Measurements from ENCODE around the gene MRRF.
"Not testable (repeated sequence)": the region's sequence is repeated elsewhere in the genome, so short reads cannot be mapped to it uniquely, and the experiment has no call there.

The MRRF gene

GRCh38 chr9:122320413-122320881 is 55.8 kb downstream of the MRRF start:
- no peak for DNase-seq (ENCODE audit: low read depth, low spot score)
- H3K4me3 ChIP-seq (ENCODE audit: low read length) = no peak overlapping the region

DNA sequence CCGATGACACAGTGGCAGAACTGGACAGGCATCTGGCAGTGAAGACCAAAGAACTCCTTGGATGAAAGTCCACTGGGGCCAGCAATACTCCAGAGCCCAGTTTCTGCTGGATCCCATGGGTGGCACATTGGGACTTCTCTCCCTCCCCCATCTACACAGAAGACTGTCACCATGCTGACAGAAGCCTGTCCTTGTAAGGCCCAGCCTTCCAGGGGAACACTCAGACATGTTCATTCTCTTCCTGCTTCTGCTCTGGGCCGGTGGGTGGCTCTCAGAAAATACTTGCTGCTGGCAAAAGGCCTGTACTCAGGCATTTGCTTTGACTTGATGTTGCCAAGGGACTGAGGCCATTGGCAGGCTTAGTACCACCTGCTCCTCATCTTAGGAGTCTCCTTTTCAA is 57.9 kb downstream of the MRRF start:
- DNase-seq (ENCODE audit: low read depth, low spot score) = no peak
- no peak overlapping the region for H3K4me3 ChIP-seq (ENCODE audit: low read length)

GRCh38 chr9:122324665-122325064 is 60.0 kb downstream of the MRRF start:
- DNase-seq (ENCODE audit: low read depth, low spot score); H3K4me3 ChIP-seq (ENCODE audit: low read length): not testable (repeated sequence)

DNA sequence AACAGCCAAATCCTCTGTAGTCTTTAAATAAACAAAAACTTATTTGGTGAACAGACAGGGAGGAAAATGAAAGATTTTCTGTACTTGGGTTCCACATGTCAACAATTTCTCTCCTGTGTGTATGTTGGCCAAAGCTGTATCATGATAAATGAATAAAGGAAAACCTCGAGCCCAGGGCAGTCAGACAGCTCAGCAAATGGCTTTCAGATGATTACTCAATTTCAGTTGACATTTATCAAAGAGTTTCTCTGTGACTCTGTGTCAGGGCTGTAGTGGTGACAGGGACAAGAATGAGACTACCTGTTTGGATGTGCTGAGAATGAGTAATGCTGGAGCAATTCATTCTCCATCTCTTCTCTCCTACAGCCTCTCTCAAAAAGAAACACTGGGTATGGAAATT is 60.4 kb downstream of the MRRF start:
- H3K4me3 ChIP-seq (ENCODE audit: low read length) = no peak overlapping the region
- DNase-seq (ENCODE audit: low read depth, low spot score) = no peak

DNA sequence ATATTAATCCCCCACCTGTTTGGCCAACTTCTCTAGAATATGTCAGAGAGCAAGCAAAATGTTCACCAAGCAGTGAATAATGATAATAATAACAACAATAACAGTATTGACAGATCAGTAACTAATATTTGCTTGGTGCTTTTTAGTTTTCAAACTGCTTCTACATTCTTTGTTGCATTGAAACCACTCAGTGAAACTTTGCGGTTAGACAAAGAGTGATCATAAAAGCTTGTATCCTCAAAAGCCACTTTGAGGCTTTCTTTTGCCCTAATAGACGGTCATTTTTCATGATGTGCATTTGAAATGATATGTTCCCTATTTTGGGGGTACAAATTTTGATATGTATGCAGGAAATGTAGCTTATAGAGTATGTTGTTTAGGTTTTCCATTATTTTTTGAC is 62.5 kb downstream of the MRRF start:
- DNase-seq (ENCODE audit: low read depth, low spot score) = no peak
- no peak overlapping the region for H3K4me3 ChIP-seq (ENCODE audit: low read length)

DNA sequence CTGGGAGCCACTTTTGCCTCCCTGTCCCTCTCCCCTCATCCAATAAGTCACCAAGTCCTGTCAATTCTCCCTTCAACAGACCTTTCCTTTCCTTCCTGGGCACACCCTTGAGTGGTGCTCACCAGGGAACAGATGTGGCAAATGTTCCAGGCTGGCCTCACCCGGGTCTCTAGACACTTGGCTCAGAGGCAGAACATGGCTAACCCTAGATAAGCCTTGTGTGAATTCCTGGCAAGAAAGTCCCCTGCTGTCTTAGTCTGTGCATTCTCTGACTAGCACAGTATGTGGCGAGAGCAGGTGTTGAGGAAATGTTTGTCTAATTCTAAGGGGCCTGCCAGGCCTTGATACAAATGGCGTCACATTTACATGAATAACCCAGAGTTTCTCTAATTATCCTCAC is 64.9 kb downstream of the MRRF start:
- no peak overlapping the region for H3K4me3 ChIP-seq (ENCODE audit: low read length)
- no peak for DNase-seq (ENCODE audit: low read depth, low spot score)

GRCh38 chr9:122330466-122330865 is 65.8 kb downstream of the MRRF start:
- H3K4me3 ChIP-seq (ENCODE audit: low read length); DNase-seq (ENCODE audit: low read depth, low spot score): not testable (repeated sequence)

GRCh38 chr9:122331523-122331927 is 66.8 kb downstream of the MRRF start:
- DNase-seq (ENCODE audit: low read depth, low spot score) = no peak
- H3K4me3 ChIP-seq (ENCODE audit: low read length) = no peak overlapping the region

GRCh38 chr9:122332083-122332482 is 67.4 kb downstream of the MRRF start:
- H3K4me3 ChIP-seq (ENCODE audit: low read length) = no peak overlapping the region
- no peak for DNase-seq (ENCODE audit: low read depth, low spot score)

DNA sequence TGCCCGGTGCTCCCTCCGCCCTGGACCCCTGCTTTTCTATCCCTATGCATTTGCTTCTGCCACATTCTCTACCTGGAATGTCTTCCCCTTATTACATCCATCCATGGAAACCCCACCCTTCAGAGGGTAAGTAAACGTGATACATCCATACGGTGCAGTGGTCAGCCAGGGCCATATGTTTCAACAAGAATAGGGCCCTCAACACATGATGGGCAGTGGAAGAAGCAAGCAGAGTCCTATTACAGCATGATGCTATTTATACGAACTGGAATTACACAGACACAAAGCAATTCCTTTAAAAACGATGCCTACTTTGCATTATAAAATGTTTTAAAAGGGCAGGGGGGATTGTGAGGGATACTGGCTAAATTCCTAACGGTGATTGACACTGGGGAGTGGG is 68.0 kb downstream of the MRRF start:
- no peak for DNase-seq (ENCODE audit: low read depth, low spot score)
- no peak overlapping the region for H3K4me3 ChIP-seq (ENCODE audit: low read length)

DNA sequence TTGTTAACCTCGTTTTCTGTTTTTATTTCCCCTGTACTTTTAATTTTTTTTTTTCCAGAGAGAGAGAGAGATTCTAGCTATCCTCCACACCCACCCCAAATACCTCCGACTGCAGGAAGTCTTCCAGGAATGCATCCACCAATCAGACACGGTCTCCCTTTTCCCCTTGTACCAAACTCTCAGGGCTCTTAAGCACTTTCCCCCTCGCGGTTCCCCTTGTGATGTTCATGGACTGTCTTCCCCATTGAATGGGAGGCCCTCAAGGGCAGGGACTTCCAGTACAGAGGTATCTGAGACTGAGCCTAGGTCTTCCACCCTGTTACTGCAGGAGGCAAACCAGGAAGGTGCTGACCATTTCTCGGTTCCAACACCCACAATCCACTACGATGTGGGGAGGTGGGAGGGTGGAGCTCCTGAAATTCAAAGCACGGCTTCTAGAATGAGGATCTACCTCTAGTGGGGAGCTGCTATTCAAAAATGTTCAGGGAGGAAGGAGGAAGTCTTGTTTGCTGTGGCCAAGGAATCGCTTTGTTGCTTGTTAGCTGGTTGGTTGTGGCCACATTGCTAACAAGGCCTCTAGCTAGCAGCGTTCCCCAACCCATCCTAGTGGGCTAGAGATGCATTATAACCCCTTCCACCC is 68.6 kb downstream of the MRRF start:
- no peak for DNase-seq (ENCODE audit: low read depth, low spot score)
- no peak overlapping the region for H3K4me3 ChIP-seq (ENCODE audit: low read length)

- no peak for DNase-seq (ENCODE audit: low read depth, low spot score)
- no peak overlapping the region for H3K4me3 ChIP-seq (ENCODE audit: low read length)
Observed at GRCh38 chr9:122334916-122335315, 70.2 kb downstream of the MRRF start.

DNA sequence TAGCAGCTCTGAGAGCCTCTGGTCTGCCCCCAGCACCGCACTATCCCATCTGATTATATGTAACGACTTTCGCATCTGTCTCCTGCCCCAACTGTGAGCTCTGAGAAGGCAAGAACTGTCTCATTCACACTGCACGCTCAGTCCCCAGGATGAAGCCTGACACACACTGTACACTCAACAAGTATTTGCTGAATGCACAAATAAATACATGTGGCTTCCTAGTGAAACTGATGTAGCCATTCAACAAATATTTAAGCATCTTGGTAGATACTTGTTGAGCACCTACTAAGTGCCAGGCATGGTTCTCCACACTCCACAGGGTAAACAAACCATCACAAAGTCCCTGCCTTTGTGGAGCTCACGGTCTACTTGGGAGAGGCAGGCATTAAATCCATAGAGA is 71.5 kb downstream of the MRRF start:
- DNase-seq (ENCODE audit: low read depth, low spot score) = no peak

GRCh38 chr9:122336866-122337555 is 72.3 kb downstream of the MRRF start:
- H3K4me3 ChIP-seq (ENCODE audit: low read length) = no peak overlapping the region
- no peak for DNase-seq (ENCODE audit: low read depth, low spot score)

More for the DNA sequence above, 71.5 kb downstream of the MRRF start:
- no peak overlapping the region for H3K4me3 ChIP-seq (ENCODE audit: low read length)

DNA sequence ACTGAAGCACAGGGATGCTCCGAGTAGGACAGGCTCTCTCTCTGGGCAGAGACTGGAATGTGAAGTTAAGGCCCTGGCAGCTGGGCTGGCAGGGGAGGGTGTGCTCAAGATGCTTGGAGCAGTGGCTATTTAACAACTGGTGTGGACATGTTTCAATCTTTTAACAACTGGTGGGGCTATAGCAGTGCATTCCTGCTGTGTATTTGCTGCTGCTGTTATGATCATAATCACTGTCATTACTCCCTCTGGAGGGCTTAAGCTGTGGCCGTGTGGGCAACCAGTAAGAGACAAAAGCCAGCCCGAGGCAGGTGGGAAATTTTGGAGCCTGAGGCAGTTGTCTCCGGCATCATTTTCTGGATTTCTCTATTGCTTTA is 72.9 kb downstream of the MRRF start:
- no peak overlapping the region for H3K4me3 ChIP-seq (ENCODE audit: low read length)
- no peak for DNase-seq (ENCODE audit: low read depth, low spot score)

DNA sequence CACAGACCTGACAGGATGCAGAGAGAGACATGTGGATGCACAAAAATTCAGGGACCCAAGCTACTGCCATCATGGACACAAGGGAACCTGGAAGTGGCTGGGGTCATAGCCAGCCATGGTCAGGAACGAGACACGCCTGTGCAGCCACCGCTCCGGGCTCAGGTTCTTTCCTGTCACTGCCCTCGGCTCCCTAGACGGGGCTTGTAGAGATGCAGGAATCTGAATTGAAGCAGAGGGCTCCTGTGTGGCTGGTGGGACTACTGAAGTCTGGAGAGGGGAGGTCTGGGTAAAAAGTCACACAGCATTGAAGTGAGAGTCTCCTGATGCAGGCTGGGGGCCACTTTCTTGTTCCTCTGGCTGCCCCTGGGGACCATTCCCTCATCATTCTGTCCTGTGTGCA is 73.9 kb downstream of the MRRF start:
- DNase-seq (ENCODE audit: low read depth, low spot score) = no peak

DNA sequence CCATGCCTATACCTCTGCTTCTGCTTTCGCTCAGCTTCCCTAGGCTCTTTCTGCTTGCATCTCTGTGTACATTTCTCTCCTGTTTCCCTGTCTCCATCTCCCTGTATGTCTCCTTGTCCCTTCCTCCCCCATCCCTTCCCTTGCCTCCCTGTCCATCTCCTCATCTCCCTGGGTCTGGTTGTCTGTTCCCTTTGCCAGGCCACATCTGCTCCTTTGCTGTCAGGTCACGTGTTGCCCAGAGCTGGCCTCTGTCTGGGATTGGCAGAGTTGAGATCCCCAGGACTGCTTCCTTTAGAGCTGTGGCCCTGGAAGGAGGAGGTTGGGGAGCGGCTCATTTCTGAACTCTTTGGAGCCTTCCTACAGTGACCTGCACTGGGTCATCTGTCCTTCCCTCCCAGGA is 74.3 kb downstream of the MRRF start:
- no peak for DNase-seq (ENCODE audit: low read depth, low spot score)

More for the DNA sequence above, 73.9 kb downstream of the MRRF start:
- no peak overlapping the region for H3K4me3 ChIP-seq (ENCODE audit: low read length)

GRCh38 chr9:122339579-122339978 is 74.9 kb downstream of the MRRF start:
- no peak for DNase-seq (ENCODE audit: low read depth, low spot score)

More for the DNA sequence above, 74.3 kb downstream of the MRRF start:
- H3K4me3 ChIP-seq (ENCODE audit: low read length) = no peak overlapping the region

DNA sequence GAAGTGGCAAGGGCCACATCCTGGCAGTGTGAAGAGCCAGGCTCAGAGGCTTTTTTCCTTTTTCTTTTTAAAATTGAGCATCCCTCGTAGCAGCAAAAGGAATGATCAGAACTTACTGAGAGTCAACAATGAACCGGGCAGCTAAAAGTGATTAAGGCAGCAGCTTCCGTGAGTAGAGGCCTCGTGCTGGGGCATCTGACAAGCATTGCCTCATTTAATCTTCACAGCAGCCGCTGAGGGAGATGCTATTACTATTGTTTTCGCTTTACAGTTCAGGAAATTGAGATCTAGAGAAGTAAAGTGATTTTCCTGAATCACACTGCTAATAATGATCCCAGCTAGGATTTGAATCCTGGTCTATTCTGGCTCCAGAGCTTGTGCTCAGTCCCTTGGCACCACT is 75.5 kb downstream of the MRRF start:
- no peak for DNase-seq (ENCODE audit: low read depth, low spot score)
- H3K4me3 ChIP-seq (ENCODE audit: low read length) = no peak overlapping the region

More at GRCh38 chr9:122339579-122339978, 74.9 kb downstream of the MRRF start:
- no peak overlapping the region for H3K4me3 ChIP-seq (ENCODE audit: low read length)

GRCh38 chr9:122342323-122343050 is 77.8 kb downstream of the MRRF start:
- DNase-seq (ENCODE audit: low read depth, low spot score) = no peak
- H3K4me3 ChIP-seq (ENCODE audit: low read length) = no peak overlapping the region

Measured in Jurkat, Clone E6-1 (cell line).